ENCODE data around the gene RPH3AL. TPM values are rescaled to one million over a fixed set of nuclear protein-coding genes. Genes with fewer than 3 reads are reported as not detected.

The RPH3AL gene
- total and polyA plus RNA-seq, 4 experiments from 2014 or later = 1.7 to 5.9 (median 4.0) TPM

- H3K27me3 ChIP-seq (ENCODE audit: insufficient read depth, low read length) = no peaks in the 10 kb centered on the region
- no peaks in the 10 kb centered on the region for H3K36me3 ChIP-seq (ENCODE audit: insufficient read depth, low read length)
- H3K27ac Mint-ChIP-seq = peak overlapping the region in 1 of 7 donors; percentile 42
- intact Hi-C loops (cut with micrococcal nuclease) = no loop called here
- peak overlapping the region in 1 of 8 donors; percentile 67 for H3K4me3 Mint-ChIP-seq
- CTCF ChIA-PET (ENCODE audit: partially characterized antibody) = no interaction called here
- peaks cover 0 to 4% of the 10 kb centered on the region in 2 donors for H3K36me3 Mint-ChIP-seq
- peaks cover 0 to 5% of the 10 kb centered on the region in 2 donors for H3K27me3 Mint-ChIP-seq
- H3K9me3 Mint-ChIP-seq = no peaks in the 10 kb centered on the region
- DNase-seq = no peak
- no peak overlapping the region for H3K27ac ChIP-seq (ENCODE audit: low read depth, low read length)
- H3K9me3 ChIP-seq (ENCODE audit: control insufficient read depth in 1 of 2, low read length in 2 of 2) = no peaks in the 10 kb centered on the region
- H3K4me3 ChIP-seq (ENCODE audit: low read length in 2 of 2) = no peak overlapping the region
- peaks cover 1 to 6% (median 4%) of the 10 kb centered on the region in 4 donors for H3K4me1 Mint-ChIP-seq
- POLR2A ChIA-PET (ENCODE audit: partially characterized antibody) = no interaction called here
- H3K4me1 ChIP-seq (ENCODE audit: insufficient read depth, low read length) = no peaks in the 10 kb centered on the region
These were observed 59.9 kb downstream of the RPH3AL start for GRCh38 chr17:292531-293382.

DNA sequence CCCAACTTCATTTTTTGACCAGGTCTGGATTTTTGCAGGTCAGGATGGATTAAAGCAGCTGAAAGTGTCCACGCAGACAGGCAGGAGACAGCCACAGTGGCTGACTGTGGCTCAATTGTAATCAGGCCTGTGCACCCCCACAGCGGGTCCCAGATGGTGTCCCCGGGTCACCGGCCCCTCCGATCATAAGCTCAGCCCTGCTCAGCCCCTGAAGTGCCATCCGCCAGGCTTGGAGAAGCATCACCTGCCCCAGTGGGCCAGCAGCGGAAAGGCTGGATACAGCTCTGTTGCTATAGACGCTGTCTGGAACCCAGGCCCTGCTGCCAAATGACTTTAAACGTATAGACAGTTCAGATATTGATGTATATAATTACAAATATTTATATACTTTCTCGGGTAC lies 60.6 kb downstream of the RPH3AL start:
- Histone ChIP-seq H3K9me3 (ENCODE audit: control insufficient read depth in 1 of 2, low read length in 2 of 2) (no peaks in the 10 kb centered on the region), H3K4me1 (ENCODE audit: insufficient read depth, low read length) (no peaks in the 10 kb centered on the region), H3K36me3 (ENCODE audit: insufficient read depth, low read length) (no peaks in the 10 kb centered on the region), H3K27ac (ENCODE audit: low read depth, low read length) (no peak overlapping the region), H3K4me3 (ENCODE audit: low read length in 2 of 2) (no peak overlapping the region), H3K27me3 (ENCODE audit: insufficient read depth, low read length) (no peaks in the 10 kb centered on the region)
- no peak for DNase-seq
- intact Hi-C loops (cut with micrococcal nuclease) = no loop called here
- POLR2A ChIA-PET (ENCODE audit: partially characterized antibody) = no interaction called here
- Mint-ChIP-seq H3K27me3 (peaks cover 0 to 5% of the 10 kb centered on the region in 2 donors), H3K27ac (no peak overlapping the region), H3K36me3 (peaks cover 0 to 4% of the 10 kb centered on the region in 2 donors), H3K9me3 (no peaks in the 10 kb centered on the region), H3K4me3 (no peak overlapping the region), H3K4me1 (peaks cover 1 to 6% (median 4%) of the 10 kb centered on the region in 4 donors)
- CTCF ChIA-PET (ENCODE audit: partially characterized antibody) = no interaction called here

GRCh38 chr17:291587-291986 lies 61.0 kb downstream of the RPH3AL start:
- H3K27me3 Mint-ChIP-seq = peaks cover 0 to 5% of the 10 kb centered on the region in 2 donors
- H3K27ac Mint-ChIP-seq = no peak overlapping the region
- no peaks in the 10 kb centered on the region for H3K36me3 ChIP-seq (ENCODE audit: insufficient read depth, low read length)
- no peaks in the 10 kb centered on the region for H3K9me3 ChIP-seq (ENCODE audit: control insufficient read depth in 1 of 2, low read length in 2 of 2)
- ChIA-PET CTCF (ENCODE audit: partially characterized antibody) (interaction anchor here (0.7 kb wide), 1 partner anchor 201 kb away, joined by 3 read pairs; no protein-coding TSS in a partner anchor), POLR2A (ENCODE audit: partially characterized antibody) (no interaction called here)
- DNase-seq = no peak
- no peak overlapping the region for H3K4me3 ChIP-seq (ENCODE audit: low read length in 2 of 2)
- H3K4me3 Mint-ChIP-seq = no peak overlapping the region
- no peaks in the 10 kb centered on the region for H3K9me3 Mint-ChIP-seq
- peaks cover 1 to 6% (median 4%) of the 10 kb centered on the region in 4 donors for H3K4me1 Mint-ChIP-seq
- no peaks in the 10 kb centered on the region for H3K4me1 ChIP-seq (ENCODE audit: insufficient read depth, low read length)
- H3K27me3 ChIP-seq (ENCODE audit: insufficient read depth, low read length) = no peaks in the 10 kb centered on the region
- H3K27ac ChIP-seq (ENCODE audit: low read depth, low read length) = no peak overlapping the region
- intact Hi-C loops (cut with micrococcal nuclease) = no loop called here
- peaks cover 0 to under 1% of the 10 kb centered on the region in 2 donors for H3K36me3 Mint-ChIP-seq

DNA sequence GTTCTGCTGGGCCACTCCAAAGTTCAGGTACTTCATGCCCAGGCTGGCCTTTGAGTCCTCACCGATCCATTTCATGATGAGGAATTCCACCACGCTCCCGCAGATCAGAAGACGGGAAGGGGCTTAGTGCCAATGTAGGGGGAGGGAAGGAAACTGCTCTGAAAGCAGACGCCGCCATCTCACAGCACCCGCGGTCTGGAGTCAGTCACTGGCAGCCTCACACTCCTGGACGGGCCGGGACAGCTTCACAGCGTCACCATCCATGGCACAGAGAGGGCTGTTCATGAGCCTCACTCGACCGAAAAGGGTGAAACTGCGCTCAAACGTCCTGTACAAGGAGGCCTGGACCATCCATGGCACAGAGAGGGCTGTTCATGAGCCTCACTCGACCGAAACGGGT lies 62.0 kb downstream of the RPH3AL start:
- H3K27ac ChIP-seq (ENCODE audit: low read depth, low read length) = no peak overlapping the region
- H3K36me3 ChIP-seq (ENCODE audit: insufficient read depth, low read length) = no peaks in the 10 kb centered on the region
- Mint-ChIP-seq H3K9me3 (no peaks in the 10 kb centered on the region), H3K4me3 (no peak overlapping the region), H3K36me3 (no peaks in the 10 kb centered on the region), H3K27me3 (peaks cover 0 to 5% of the 10 kb centered on the region in 2 donors), H3K27ac (no peak overlapping the region), H3K4me1 (peaks cover 1 to 6% (median 4%) of the 10 kb centered on the region in 4 donors)
- H3K4me3 ChIP-seq (ENCODE audit: low read length in 2 of 2) = no peak overlapping the region
- H3K4me1 ChIP-seq (ENCODE audit: insufficient read depth, low read length) = no peaks in the 10 kb centered on the region
- POLR2A ChIA-PET (ENCODE audit: partially characterized antibody) = no interaction called here
- no peak for DNase-seq
- H3K9me3 ChIP-seq (ENCODE audit: control insufficient read depth in 1 of 2, low read length in 2 of 2) = no peaks in the 10 kb centered on the region
- H3K27me3 ChIP-seq (ENCODE audit: insufficient read depth, low read length) = no peaks in the 10 kb centered on the region
- CTCF ChIA-PET (ENCODE audit: partially characterized antibody) = no interaction called here
- intact Hi-C loops (cut with micrococcal nuclease) = no loop called here

GRCh38 chr17:290121-290521 lies 62.5 kb downstream of the RPH3AL start:
- no peak for DNase-seq
- Mint-ChIP-seq H3K36me3 (no peaks in the 10 kb centered on the region), H3K9me3 (no peaks in the 10 kb centered on the region), H3K4me1 (peaks cover 1 to 6% (median 4%) of the 10 kb centered on the region in 4 donors), H3K27me3 (peaks cover 0 to 5% of the 10 kb centered on the region in 2 donors), H3K27ac (no peak overlapping the region), H3K4me3 (no peak overlapping the region)
- Histone ChIP-seq H3K36me3 (ENCODE audit: insufficient read depth, low read length) (no peaks in the 10 kb centered on the region), H3K4me3 (ENCODE audit: low read length in 2 of 2) (no peak overlapping the region), H3K27ac (ENCODE audit: low read depth, low read length) (no peak overlapping the region), H3K27me3 (ENCODE audit: insufficient read depth, low read length) (no peaks in the 10 kb centered on the region), H3K9me3 (ENCODE audit: control insufficient read depth in 1 of 2, low read length in 2 of 2) (no peaks in the 10 kb centered on the region), H3K4me1 (ENCODE audit: insufficient read depth, low read length) (no peaks in the 10 kb centered on the region)
- ChIA-PET CTCF (ENCODE audit: partially characterized antibody) (no interaction called here), POLR2A (ENCODE audit: partially characterized antibody) (no interaction called here)
- intact Hi-C loops (cut with micrococcal nuclease) = no loop called here

- Histone ChIP-seq H3K4me1 (ENCODE audit: insufficient read depth, low read length) (no peaks in the 10 kb centered on the region), H3K9me3 (ENCODE audit: control insufficient read depth in 1 of 2, low read length in 2 of 2) (no peaks in the 10 kb centered on the region), H3K36me3 (ENCODE audit: insufficient read depth, low read length) (no peaks in the 10 kb centered on the region), H3K27ac (ENCODE audit: low read depth, low read length) (no peak overlapping the region), H3K27me3 (ENCODE audit: insufficient read depth, low read length) (no peaks in the 10 kb centered on the region), H3K4me3 (ENCODE audit: low read length in 2 of 2) (no peak overlapping the region)
- intact Hi-C loops (cut with micrococcal nuclease) = no loop called here
- POLR2A ChIA-PET (ENCODE audit: partially characterized antibody) = no interaction called here
- DNase-seq = no peak
- peaks cover 0 to 5% of the 10 kb centered on the region in 2 donors for H3K27me3 Mint-ChIP-seq
- H3K9me3 Mint-ChIP-seq = no peaks in the 10 kb centered on the region
- H3K4me3 Mint-ChIP-seq = no peak overlapping the region
- no peaks in the 10 kb centered on the region for H3K36me3 Mint-ChIP-seq
- H3K4me1 Mint-ChIP-seq = peaks cover 1 to 6% (median 4%) of the 10 kb centered on the region in 4 donors
- CTCF ChIA-PET (ENCODE audit: partially characterized antibody) = no interaction called here
- no peak overlapping the region for H3K27ac Mint-ChIP-seq
These were observed 63.2 kb downstream of the RPH3AL start for GRCh38 chr17:289409-289808.

- Histone ChIP-seq H3K4me3 (ENCODE audit: low read length in 2 of 2) (no peak overlapping the region), H3K27me3 (ENCODE audit: insufficient read depth, low read length) (no peaks in the 10 kb centered on the region), H3K9me3 (ENCODE audit: control insufficient read depth in 1 of 2, low read length in 2 of 2) (no peaks in the 10 kb centered on the region), H3K4me1 (ENCODE audit: insufficient read depth, low read length) (no peaks in the 10 kb centered on the region), H3K27ac (ENCODE audit: low read depth, low read length) (no peak overlapping the region), H3K36me3 (ENCODE audit: insufficient read depth, low read length) (no peaks in the 10 kb centered on the region)
- Mint-ChIP-seq H3K4me1 (peaks cover 1 to 6% (median 3%) of the 10 kb centered on the region in 4 donors), H3K9me3 (no peaks in the 10 kb centered on the region), H3K36me3 (no peaks in the 10 kb centered on the region), H3K27me3 (peaks cover 0 to 2% of the 10 kb centered on the region in 2 donors), H3K4me3 (no peak overlapping the region), H3K27ac (no peak overlapping the region)
- intact Hi-C loops (cut with micrococcal nuclease) = no loop called here
- CTCF ChIA-PET (ENCODE audit: partially characterized antibody) = no interaction called here
- DNase-seq = no peak
- POLR2A ChIA-PET (ENCODE audit: partially characterized antibody) = no interaction called here
These were observed 63.7 kb downstream of the RPH3AL start for GRCh38 chr17:288802-289356.

Data from CD4-positive, alpha-beta memory T cell (primary cell).